ENCODE data around the gene SAFB2.

Gene SAFB2

GRCh38 chr19:5592531-5593342 is 29.8 kb downstream of the SAFB2 start:
- no peak for TF ChIP-seq CTCF (conservative IDR thresholded peaks at IDR 0.05)
- H3K27ac ChIP-seq, result no peak overlapping the region

GRCh38 chr19:5591476-5591875 is 31.1 kb downstream of the SAFB2 start:
- no peak overlapping the region for H3K27ac ChIP-seq
- no peak for TF ChIP-seq CTCF (conservative IDR thresholded peaks at IDR 0.05)

- no peak for TF ChIP-seq CTCF (conservative IDR thresholded peaks at IDR 0.05)
Observed at GRCh38 chr19:5590865-5591154, 31.8 kb downstream of the SAFB2 start.

GRCh38 chr19:5590151-5590864 is 32.3 kb downstream of the SAFB2 start:
- TF ChIP-seq CTCF (conservative IDR thresholded peaks at IDR 0.05), result no peak

More at GRCh38 chr19:5590865-5591154, 31.8 kb downstream of the SAFB2 start:
- H3K27ac ChIP-seq, result no peak overlapping the region

GRCh38 chr19:5588906-5589676 is 33.5 kb downstream of the SAFB2 start:
- no peak overlapping the region for H3K27ac ChIP-seq
- no peak for TF ChIP-seq CTCF (conservative IDR thresholded peaks at IDR 0.05)

More at GRCh38 chr19:5590151-5590864, 32.3 kb downstream of the SAFB2 start:
- H3K27ac ChIP-seq, result no peak overlapping the region

GRCh38 chr19:5588441-5588840 is 34.1 kb downstream of the SAFB2 start:
- no peak for TF ChIP-seq CTCF (conservative IDR thresholded peaks at IDR 0.05)
- H3K27ac ChIP-seq, result no peak overlapping the region

- no peak overlapping the region for H3K27ac ChIP-seq
- TF ChIP-seq CTCF (conservative IDR thresholded peaks at IDR 0.05), result no peak
Observed at GRCh38 chr19:5587661-5588060, 34.9 kb downstream of the SAFB2 start.
